Activated CD4-positive, alpha-beta T cell treated with anti-CD3 and anti-CD28 coated beads for 24 hours (primary cell): ENCODE measurements around the gene MYO16.
"Not testable (repeated sequence)": the region's sequence is repeated elsewhere in the genome, so short reads cannot be mapped to it uniquely, and the experiment has no call there.

Experiments
- DNase-seq, 2 donors: peaks; one replicate each; pipeline ENCODE4 v3.0.0-alpha.2; 2020; ENCODE audit warnings: low read depth in 2 of 2

Gene MYO16

GRCh38 chr13:109058087-109058486, 428.7 kb downstream of the MYO16 start:
- no peak for DNase-seq

GRCh38 chr13:109072505-109072904, 443.1 kb downstream of the MYO16 start:
- DNase-seq, result no peak

- no peak for DNase-seq
Observed at GRCh38 chr13:109074436-109074835, 445.0 kb downstream of the MYO16 start.

GRCh38 chr13:109074853-109075252, 445.4 kb downstream of the MYO16 start:
- DNase-seq, result no peak

- no peak for DNase-seq
Observed at GRCh38 chr13:109087916-109088623, 458.7 kb downstream of the MYO16 start.

- no peak for DNase-seq
Observed at GRCh38 chr13:109088624-109088917, 459.2 kb downstream of the MYO16 start.

- DNase-seq, result no peak
Observed at GRCh38 chr13:109090796-109091195, 461.4 kb downstream of the MYO16 start.

GRCh38 chr13:109091249-109091648, 461.8 kb downstream of the MYO16 start:
- DNase-seq, result no peak

- DNase-seq, result not testable (repeated sequence)
Observed at GRCh38 chr13:109092186-109092585, 462.8 kb downstream of the MYO16 start.

GRCh38 chr13:109093998-109094397, 464.6 kb downstream of the MYO16 start:
- DNase-seq, result no peak

GRCh38 chr13:109095126-109095525, 465.7 kb downstream of the MYO16 start:
- DNase-seq, result no peak

GRCh38 chr13:109096101-109096500, 466.7 kb downstream of the MYO16 start:
- DNase-seq, result no peak

- DNase-seq, result no peak
Observed at GRCh38 chr13:109100705-109101304, 471.4 kb downstream of the MYO16 start.

- DNase-seq, result no peak
Observed at GRCh38 chr13:109101550-109102144, 472.2 kb downstream of the MYO16 start.

GRCh38 chr13:109105899-109106298, 476.5 kb downstream of the MYO16 start:
- DNase-seq, result no peak

- no peak for DNase-seq
Observed at GRCh38 chr13:109110159-109110558, 480.7 kb downstream of the MYO16 start.

- no peak for DNase-seq
Observed at GRCh38 chr13:109111141-109111540, 481.7 kb downstream of the MYO16 start.

GRCh38 chr13:109113427-109113826, 484.0 kb downstream of the MYO16 start:
- DNase-seq, result no peak

GRCh38 chr13:109114162-109114561, 484.8 kb downstream of the MYO16 start:
- DNase-seq, result no peak

GRCh38 chr13:109114991-109115390, 485.6 kb downstream of the MYO16 start:
- no peak for DNase-seq

- DNase-seq, result no peak
Observed at GRCh38 chr13:109118521-109118920, 489.1 kb downstream of the MYO16 start.

- DNase-seq, result no peak
Observed at GRCh38 chr13:109119896-109120295, 490.5 kb downstream of the MYO16 start.

- no peak for DNase-seq
Observed at GRCh38 chr13:109121826-109122225, 492.4 kb downstream of the MYO16 start.
